ENCODE results near the gene SIK3.
A peak's percentile ranks its signal among the peaks of the same experiment; 100 is the strongest.

- TF ChIP-seq CTCF (IDR thresholded peaks at IDR 0.05) (peak in 2 of 6 experiments; percentile 14 to 22), POLR2A (IDR thresholded peaks at IDR 0.05) (peak; percentile 22 to 70)
Measured at GRCh38 chr11:116813781-116814471, 284.3 kb downstream of the SIK3 start.
